ENCODE measurements around the gene KIF6.

- no peak for TF ChIP-seq CTCF (IDR thresholded peaks at IDR 0.05)
- no peak for TF ChIP-seq EZH2 (IDR thresholded peaks at IDR 0.05; ENCODE audit: borderline replicate concordance, insufficient read depth, low read depth, low read length, poor library complexity, severe bottlenecking)
These were observed 90.4 kb downstream of the KIF6 start for GRCh38 chr6:39634646-39635341.

All from B cell (primary cell).